IPS-18a (cell line): ENCODE results near the gene SRSF4.
"Not testable (repeated sequence)": the region's sequence is repeated elsewhere in the genome, so short reads cannot be mapped to it uniquely, and the experiment has no call there.

Experiments used
- H3K27ac ChIP-seq: one replicate; pipeline ENCODE4 v1.5.1; 2013; ENCODE audit warnings: low read length
- H3K27me3 ChIP-seq: one replicate; pipeline ENCODE4 v1.6.1; 2013; ENCODE audit warnings: mild to moderate bottlenecking, low read length; ENCODE audit not compliant: control insufficient read depth, insufficient read depth
- H3K36me3 ChIP-seq: one replicate; pipeline ENCODE4 v1.6.1; 2013; ENCODE audit warnings: low read depth, low read length; ENCODE audit not compliant: control insufficient read depth
- H3K4me1 ChIP-seq: one replicate; pipeline ENCODE4 v1.6.1; 2013; ENCODE audit warnings: low read depth, low read length; ENCODE audit not compliant: control insufficient read depth
- H3K4me3 ChIP-seq: one replicate; pipeline ENCODE4 v1.5.1; 2013; ENCODE audit warnings: low read length
- H3K9ac ChIP-seq: one replicate; pipeline ENCODE4 v1.6.1; 2013; ENCODE audit warnings: mild to moderate bottlenecking, low read length, moderate library complexity
- H3K9me3 ChIP-seq: one replicate; pipeline ENCODE4 v1.6.1; 2013; ENCODE audit warnings: low read depth, low read length; ENCODE audit not compliant: control insufficient read depth

The SRSF4 gene

DNA sequence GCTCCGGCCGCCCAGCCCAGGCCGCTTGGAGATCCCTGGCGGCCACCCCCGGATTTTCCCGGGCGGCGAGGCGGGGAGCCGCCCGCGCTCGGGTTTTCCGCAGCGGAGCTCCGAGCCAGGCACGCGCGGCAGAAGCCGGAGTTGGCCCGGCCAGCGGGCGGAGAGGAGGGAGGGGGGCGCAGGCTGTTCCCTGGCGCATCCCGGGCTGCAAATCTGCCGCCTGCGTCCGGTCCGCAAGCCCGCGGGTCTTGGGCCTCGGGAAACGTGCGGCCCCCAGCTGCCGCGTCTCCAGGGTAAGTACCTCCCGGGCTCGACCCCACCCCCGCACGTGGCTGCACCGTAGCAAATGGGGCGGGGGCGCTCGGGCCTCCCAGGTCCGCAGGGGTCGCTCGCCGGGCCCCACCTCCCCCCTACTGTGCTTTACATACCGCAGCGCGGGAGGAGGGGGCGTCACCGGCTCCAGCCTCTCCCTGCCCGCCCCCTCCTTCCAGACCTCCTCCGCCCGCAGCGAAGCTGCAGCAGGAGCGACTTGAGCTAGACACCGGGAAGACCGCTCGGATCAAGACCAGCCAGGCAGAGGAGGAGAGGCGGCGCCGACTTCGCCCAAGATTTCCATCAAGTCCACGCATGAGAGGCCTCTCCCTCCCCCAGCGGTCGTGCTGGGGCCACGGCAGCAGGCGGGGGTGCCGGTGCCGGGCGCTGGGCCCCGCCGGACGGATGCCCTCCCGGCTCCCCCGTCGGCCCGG is 59.6 kb downstream of the SRSF4 start:
- no peaks in the 10 kb centered on the region for H3K36me3 ChIP-seq
- peak overlapping the region; percentile 26 for H3K9ac ChIP-seq
- H3K4me3 ChIP-seq = peak overlapping the region; percentile 63
- no peaks in the 10 kb centered on the region for H3K4me1 ChIP-seq
- no peak overlapping the region for H3K27ac ChIP-seq
- no peaks in the 10 kb centered on the region for H3K9me3 ChIP-seq
- H3K27me3 ChIP-seq = peaks cover 47% of the 10 kb centered on the region

DNA sequence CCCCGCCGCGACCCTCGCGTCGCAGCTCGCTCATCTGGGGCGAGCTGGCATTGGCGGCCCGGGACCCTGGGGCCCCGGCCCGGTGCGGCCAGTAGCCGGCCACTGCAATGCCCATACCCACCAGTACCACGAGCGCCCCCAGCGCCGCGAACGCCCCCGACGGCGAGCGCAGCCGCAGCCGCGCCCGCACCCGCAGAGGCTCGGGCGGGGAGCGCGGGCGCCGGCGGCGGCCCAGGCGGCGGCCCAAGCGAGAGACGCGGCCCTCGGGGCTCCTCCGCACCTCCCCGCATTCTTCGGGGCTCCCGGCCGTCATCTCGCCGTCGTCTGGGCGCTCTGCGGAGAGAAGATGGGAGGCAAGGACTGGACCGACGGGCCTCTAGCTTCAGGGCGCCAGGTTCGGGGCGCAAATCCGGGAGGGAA is 60.2 kb downstream of the SRSF4 start:
- Histone ChIP-seq H3K27me3 (peaks cover 47% of the 10 kb centered on the region), H3K9ac (no peak overlapping the region), H3K4me1 (no peaks in the 10 kb centered on the region), H3K36me3 (no peaks in the 10 kb centered on the region), H3K27ac (no peak overlapping the region), H3K9me3 (no peaks in the 10 kb centered on the region), H3K4me3 (peak overlapping the region; percentile 63)

GRCh38 chr1:29120947-29121485 is 60.7 kb downstream of the SRSF4 start:
- no peaks in the 10 kb centered on the region for H3K9me3 ChIP-seq
- H3K36me3 ChIP-seq = no peaks in the 10 kb centered on the region
- H3K4me1 ChIP-seq = no peaks in the 10 kb centered on the region
- no peak overlapping the region for H3K9ac ChIP-seq
- no peak overlapping the region for H3K27ac ChIP-seq
- peaks cover 47% of the 10 kb centered on the region for H3K27me3 ChIP-seq
- H3K4me3 ChIP-seq = peak overlapping the region; percentile 17

GRCh38 chr1:29120367-29120766 is 61.3 kb downstream of the SRSF4 start:
- H3K4me1 ChIP-seq = no peaks in the 10 kb centered on the region
- H3K36me3 ChIP-seq = peaks cover 4% of the 10 kb centered on the region
- H3K27ac ChIP-seq = no peak overlapping the region
- H3K4me3 ChIP-seq = no peak overlapping the region
- H3K9ac ChIP-seq = no peak overlapping the region
- H3K9me3 ChIP-seq = no peaks in the 10 kb centered on the region
- peaks cover 41% of the 10 kb centered on the region for H3K27me3 ChIP-seq

- Histone ChIP-seq H3K4me1 (no peaks in the 10 kb centered on the region), H3K9ac (no peak overlapping the region), H3K27me3 (peaks cover 38% of the 10 kb centered on the region), H3K4me3 (no peak overlapping the region), H3K27ac (no peak overlapping the region), H3K9me3 (no peaks in the 10 kb centered on the region), H3K36me3 (peaks cover 4% of the 10 kb centered on the region)
These were observed 62.4 kb downstream of the SRSF4 start for GRCh38 chr1:29119121-29119929.

GRCh38 chr1:29117381-29117780 is 64.3 kb downstream of the SRSF4 start:
- Histone ChIP-seq H3K9me3 (no peaks in the 10 kb centered on the region), H3K36me3 (peaks cover 4% of the 10 kb centered on the region), H3K27ac (no peak overlapping the region), H3K9ac (no peak overlapping the region), H3K4me3 (no peak overlapping the region), H3K27me3 (peaks cover 19% of the 10 kb centered on the region), H3K4me1 (peaks cover 10% of the 10 kb centered on the region)

DNA sequence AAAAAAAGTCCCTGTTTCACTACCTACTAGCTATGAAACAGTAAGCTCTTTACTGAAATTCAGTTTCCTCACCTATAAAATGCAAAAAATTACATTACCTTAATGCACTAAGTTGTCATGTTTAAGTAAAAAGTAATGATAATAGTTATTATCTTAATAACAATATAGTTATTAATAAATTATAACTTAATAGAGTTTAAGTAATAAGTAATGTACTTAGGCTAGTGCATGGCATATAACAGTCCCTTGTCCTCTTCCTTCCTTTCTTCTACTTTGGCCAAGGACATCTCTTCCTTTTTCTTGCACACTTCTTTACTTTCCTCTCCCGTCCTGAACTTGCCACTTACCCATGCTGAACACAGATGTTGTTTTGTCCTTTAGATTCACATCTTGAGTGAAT is 67.0 kb downstream of the SRSF4 start:
- H3K9me3 ChIP-seq = no peaks in the 10 kb centered on the region

GRCh38 chr1:29113413-29114117 is 68.1 kb downstream of the SRSF4 start:
- Histone ChIP-seq H3K4me3 (no peak overlapping the region), H3K27ac (no peak overlapping the region), H3K9ac (no peak overlapping the region), H3K4me1 (peaks cover 13% of the 10 kb centered on the region), H3K27me3 (no peaks in the 10 kb centered on the region), H3K36me3 (peaks cover 9% of the 10 kb centered on the region), H3K9me3 (no peaks in the 10 kb centered on the region)

More for the DNA sequence above, 67.0 kb downstream of the SRSF4 start:
- peaks cover 13% of the 10 kb centered on the region for H3K4me1 ChIP-seq
- H3K27me3 ChIP-seq = no peaks in the 10 kb centered on the region
- peaks cover 4% of the 10 kb centered on the region for H3K36me3 ChIP-seq
- no peak overlapping the region for H3K9ac ChIP-seq
- no peak overlapping the region for H3K27ac ChIP-seq
- no peak overlapping the region for H3K4me3 ChIP-seq

DNA sequence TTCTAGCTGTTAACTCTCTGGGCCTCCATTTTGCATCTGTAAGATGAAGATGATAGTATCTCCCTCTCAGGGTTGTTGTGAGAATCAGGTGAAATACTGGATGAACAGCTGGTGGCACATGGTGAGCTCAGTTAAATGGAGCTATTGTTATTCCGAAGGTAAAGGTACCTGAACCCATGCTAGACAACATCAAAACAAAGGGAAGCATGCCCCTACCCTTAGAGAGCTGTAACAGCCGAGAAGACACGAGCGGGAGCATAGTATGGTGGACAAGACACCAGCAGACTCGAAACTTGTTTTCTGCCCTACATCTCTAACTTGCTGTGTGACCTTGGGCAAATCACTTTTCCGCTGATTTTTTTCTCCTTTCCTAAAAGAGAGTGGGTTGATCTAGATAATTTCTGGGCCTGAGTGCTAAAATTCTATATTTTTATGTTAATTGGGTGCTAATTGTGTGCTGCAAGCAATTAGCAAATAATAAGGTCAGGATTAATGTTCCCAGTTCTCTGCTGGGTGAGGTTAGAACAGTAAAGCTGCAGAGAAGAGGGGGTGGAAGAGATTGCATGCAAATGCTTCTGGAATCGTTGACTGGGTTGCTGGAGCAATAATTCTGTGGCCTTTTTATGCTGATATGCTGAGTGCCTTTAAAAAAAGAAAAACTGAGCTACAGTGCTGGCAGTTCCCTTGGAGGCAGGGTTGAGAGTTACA is 68.8 kb downstream of the SRSF4 start:
- Histone ChIP-seq H3K9ac (no peak overlapping the region), H3K4me1 (peaks cover 13% of the 10 kb centered on the region), H3K27ac (no peak overlapping the region), H3K36me3 (peaks cover 9% of the 10 kb centered on the region), H3K9me3 (no peaks in the 10 kb centered on the region), H3K4me3 (no peak overlapping the region), H3K27me3 (no peaks in the 10 kb centered on the region)

GRCh38 chr1:29108041-29108440 is 73.7 kb downstream of the SRSF4 start:
- H3K4me3 ChIP-seq, H3K27me3 ChIP-seq, H3K4me1 ChIP-seq, H3K27ac ChIP-seq, H3K9me3 ChIP-seq, H3K36me3 ChIP-seq, H3K9ac ChIP-seq: not testable (repeated sequence)

GRCh38 chr1:29105822-29106221 is 75.9 kb downstream of the SRSF4 start:
- no peaks in the 10 kb centered on the region for H3K4me1 ChIP-seq
- no peak overlapping the region for H3K9ac ChIP-seq
- H3K36me3 ChIP-seq = peaks cover 5% of the 10 kb centered on the region
- H3K9me3 ChIP-seq = no peaks in the 10 kb centered on the region
- H3K27ac ChIP-seq = no peak overlapping the region
- H3K4me3 ChIP-seq = no peak overlapping the region
- H3K27me3 ChIP-seq = no peaks in the 10 kb centered on the region
